Peyer's patch (tissue), 4 donors: ENCODE measurements around the gene ACADSB.

Experiments
- CTCF ChIP-seq, 6 experiments: fragments of 450-650 bp in 4 of 6; fragments of 200-600 bp in 2 of 6; sonication (generic) in 1 of 6; IDR thresholded peaks; one replicate each; pipeline ENCODE4 v1.5.1; 2017 to 2019; ENCODE audit warnings: antibody characterized with exemption in 6 of 6, mild to moderate bottlenecking in 3 of 6, moderate library complexity in 1 of 6
- POLR2A ChIP-seq, 2 donors: fragments of 450-650 bp; IDR thresholded peaks; one replicate each; pipeline ENCODE4 v1.5.1; 2017; ENCODE audit warnings: antibody characterized with exemption in 2 of 2, mild to moderate bottlenecking in 2 of 2, moderate library complexity in 2 of 2

GRCh38 chr10:122998934-122999333, 9.9 kb upstream of the ACADSB start:
- no peak for TF ChIP-seq CTCF (IDR thresholded peaks at IDR 0.05)
- TF ChIP-seq POLR2A (IDR thresholded peaks at IDR 0.05), result no peak
